ENCODE data around the gene MMD.
"Not testable (repeated sequence)": the region's sequence is repeated elsewhere in the genome, so short reads cannot be mapped to it uniquely, and the experiment has no call there.

The MMD gene

GRCh38 chr17:55421179-55421934, at the start of gene MMD:
MMD (minus strand) TSS chr17:55421835; CDS start chr17:55421695, 140 bp downstream.
- DNase-seq, result no peak

GRCh38 chr17:55466671-55467070, 45.0 kb upstream of the MMD start:
- no peak for DNase-seq

GRCh38 chr17:55465771-55466170, 44.1 kb upstream of the MMD start:
- DNase-seq, result not testable (repeated sequence)

GRCh38 chr17:55463600-55463999, 42.0 kb upstream of the MMD start:
- peak; percentile 41 for DNase-seq

- no peak for DNase-seq
Measured at GRCh38 chr17:55462711-55463110, 41.1 kb upstream of the MMD start.

- no peak for DNase-seq
Measured at GRCh38 chr17:55462234-55462633, 40.6 kb upstream of the MMD start.

- DNase-seq, result no peak
Measured at GRCh38 chr17:55458978-55459377, 37.3 kb upstream of the MMD start.

GRCh38 chr17:55458287-55458900, 36.8 kb upstream of the MMD start:
- DNase-seq, result no peak

- DNase-seq, result no peak
Measured at GRCh38 chr17:55456307-55457240, 34.9 kb upstream of the MMD start.

GRCh38 chr17:55454906-55455474, 33.4 kb upstream of the MMD start:
- no peak for DNase-seq

GRCh38 chr17:55453839-55454557, 32.4 kb upstream of the MMD start:
- peak; percentile 62 for DNase-seq

- DNase-seq, result peak; percentile 33
Measured at GRCh38 chr17:55452139-55452790, 30.6 kb upstream of the MMD start.

GRCh38 chr17:55451758-55452138, 30.1 kb upstream of the MMD start:
- DNase-seq, result no peak

- no peak for DNase-seq
Measured at GRCh38 chr17:55451203-55451641, 29.6 kb upstream of the MMD start.

- DNase-seq, result no peak
Measured at GRCh38 chr17:55450232-55450825, 28.7 kb upstream of the MMD start.

- no peak for DNase-seq
Measured at GRCh38 chr17:55448681-55449080, 27.0 kb upstream of the MMD start.

GRCh38 chr17:55446581-55447205, 25.1 kb upstream of the MMD start:
- no peak for DNase-seq

GRCh38 chr17:55446004-55446403, 24.4 kb upstream of the MMD start:
- peak; percentile 83 for DNase-seq

GRCh38 chr17:55444471-55445441, 23.1 kb upstream of the MMD start:
- peak; percentile 88 for DNase-seq

- DNase-seq, result no peak
Measured at GRCh38 chr17:55443904-55444303, 22.3 kb upstream of the MMD start.
